A673 (cell line): Measurements from ENCODE around the gene CYS1. TPM values are rescaled to one million over a fixed set of nuclear protein-coding genes. Genes with fewer than 3 reads are reported as not detected.

ENCODE experiments used
- BruUV-seq: library from RNA; stranded (reverse); fragments of 400-500 nt; replicated peaks from 2 replicates; lab custom pipeline; 2021; lab: Mats Ljungman, UMichigan
- CTCF ChIA-PET: fragments of 300-600 bp; sonication (Branson Sonifier 250); formaldehyde crosslinking; loops from one replicate; lab custom pipeline; 2022; ENCODE audit warnings: antibody characterized with exemption; lab: Charles Lee
- POLR2A ChIA-PET: fragments of 300-600 bp; sonication (Branson Sonifier 250); formaldehyde crosslinking; loops from one replicate; lab custom pipeline; 2022; ENCODE audit warnings: antibody characterized with exemption; ENCODE audit not compliant: low non-redundant PET; lab: Charles Lee
- DNase-seq: peaks from one replicate; pipeline ENCODE4 v3.0.0-alpha.2; 2015; ENCODE audit warnings: low spot score
- H3K27ac ChIP-seq: fragments of 200-600 bp; sonication (generic); 2 replicates; pipeline ENCODE4 v1.5.1; 2016; ENCODE audit warnings: mixed run types, low read depth, mild to moderate bottlenecking, mixed read lengths, antibody characterized with exemption, low read length; ENCODE audit not compliant: poor library complexity, severe bottlenecking
- H3K27me3 ChIP-seq: fragments of 200-600 bp; sonication (generic); replicated peaks from 2 replicates; pipeline ENCODE4 v1.6.1; 2017; ENCODE audit warnings: mixed run types, low read depth, mild to moderate bottlenecking, mixed read lengths, antibody characterized with exemption, low read length; ENCODE audit not compliant: insufficient read depth, poor library complexity
- H3K36me3 ChIP-seq: fragments of 200-600 bp; sonication (generic); 2 replicates; pipeline ENCODE4 v1.6.1; 2016; ENCODE audit warnings: mixed run types, mild to moderate bottlenecking, mixed read lengths, antibody characterized with exemption, low read length; ENCODE audit not compliant: insufficient read depth, poor library complexity, severe bottlenecking
- H3K4me1 ChIP-seq: fragments of 200-600 bp; sonication (generic); 2 replicates; pipeline ENCODE4 v1.6.1; 2017; ENCODE audit warnings: mixed run types, mild to moderate bottlenecking, mixed read lengths, antibody characterized with exemption, low read length; ENCODE audit not compliant: insufficient read depth, poor library complexity, severe bottlenecking
- H3K4me3 ChIP-seq: fragments of 200-600 bp; sonication (generic); 2 replicates; pipeline ENCODE4 v1.5.1; 2016; ENCODE audit warnings: low read depth, mixed run types, mild to moderate bottlenecking, mixed read lengths, low read length; ENCODE audit not compliant: poor library complexity, severe bottlenecking
- H3K9me3 ChIP-seq: fragments of 200-600 bp; sonication (generic); 2 replicates; pipeline ENCODE4 v1.6.1; 2016; ENCODE audit warnings: mixed run types, low read depth, mild to moderate bottlenecking, mixed read lengths, antibody characterized with exemption, low read length; ENCODE audit not compliant: poor library complexity, severe bottlenecking
- CTCF ChIP-seq: fragments of 300-800, 200-600 bp; sonication (generic); conservative IDR thresholded peaks from 2 replicates; pipeline ENCODE4 v1.5.1; 2017; ENCODE audit warnings: low read depth, mild to moderate bottlenecking, antibody characterized with exemption, low read length, moderate library complexity, mixed read lengths
- EZH2 ChIP-seq: fragments of 200-600 bp; sonication (generic); IDR thresholded peaks from 2 replicates; pipeline ENCODE4 v1.6.1; 2017; ENCODE audit warnings: borderline replicate concordance, low read depth, mild to moderate bottlenecking, mixed read lengths, antibody characterized with exemption, low read length; ENCODE audit not compliant: poor library complexity, severe bottlenecking
- intact Hi-C: fragments of 100-400 bp; cut with micrococcal nuclease; formaldehyde crosslinking; loops from one replicate; pipeline ENCODE4 v1.10.0; 2022; ENCODE audit not compliant: unreplicated experiment
- total RNA-seq: library from RNA; stranded (reverse); gene quantifications from 2 replicates; pipeline ENCODE4 v1.2.3, GENCODE V29; 2021

The CYS1 gene
- total RNA-seq, 1 experiment from 2014 or later, result not detected

DNA sequence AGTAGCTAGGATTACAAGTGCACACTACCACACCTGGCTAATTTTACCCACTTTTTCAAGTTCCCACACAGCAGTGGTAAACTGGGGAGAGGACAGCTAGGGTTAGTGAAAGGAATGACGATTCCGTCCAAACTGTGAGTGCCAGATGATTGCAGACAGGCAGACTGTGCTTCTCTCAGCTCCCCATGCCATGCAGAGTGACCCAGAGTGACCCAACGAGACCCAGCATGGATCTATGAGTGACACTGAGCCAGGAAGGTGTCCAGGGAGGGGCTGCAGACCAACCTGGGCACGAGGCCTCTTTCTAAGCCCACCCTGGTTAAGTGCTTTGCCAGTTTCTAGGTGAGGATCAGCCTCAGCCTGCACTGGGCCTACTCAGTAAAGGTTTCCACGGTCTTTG, 44.6 kb downstream of the CYS1 start:
- Histone ChIP-seq H3K4me3 (no peak overlapping the region), H3K27me3 (no peaks in the 10 kb centered on the region), H3K36me3 (no peaks in the 10 kb centered on the region), H3K9me3 (no peaks in the 10 kb centered on the region), H3K27ac (no peak overlapping the region), H3K4me1 (no peaks in the 10 kb centered on the region)
- POLR2A ChIA-PET, result no interaction called here
- DNase-seq, result no peak
- CTCF ChIA-PET, result no interaction called here
- no peak for TF ChIP-seq CTCF
- TF ChIP-seq EZH2, result no peak
- intact Hi-C loops, result no loop called here
- no TSS peak for BruUV-seq

- ChIA-PET POLR2A (no interaction called here), CTCF (no interaction called here)
- no peaks in the 10 kb centered on the region for H3K27me3 ChIP-seq
- no peak overlapping the region for H3K27ac ChIP-seq
- TF ChIP-seq EZH2 (no peak), CTCF (no peak)
- H3K36me3 ChIP-seq, result no peaks in the 10 kb centered on the region
- no TSS peak for BruUV-seq
- H3K4me3 ChIP-seq, result no peak overlapping the region
- intact Hi-C loops, result no loop called here
- H3K4me1 ChIP-seq, result no peaks in the 10 kb centered on the region
- H3K9me3 ChIP-seq, result no peaks in the 10 kb centered on the region
- no peak for DNase-seq
Measured at GRCh38 chr2:10035053-10035422, 45.2 kb downstream of the CYS1 start.

GRCh38 chr2:10034333-10035052, 45.7 kb downstream of the CYS1 start:
- TF ChIP-seq EZH2 (no peak), CTCF (no peak)
- H3K27ac ChIP-seq, result no peak overlapping the region
- no peak overlapping the region for H3K4me3 ChIP-seq
- CTCF ChIA-PET, result no interaction called here
- H3K4me1 ChIP-seq, result peaks cover 4% of the 10 kb centered on the region
- no peaks in the 10 kb centered on the region for H3K9me3 ChIP-seq
- intact Hi-C loops, result no loop called here
- POLR2A ChIA-PET, result no interaction called here
- H3K36me3 ChIP-seq, result no peaks in the 10 kb centered on the region
- DNase-seq, result no peak
- BruUV-seq, result no TSS peak
- no peaks in the 10 kb centered on the region for H3K27me3 ChIP-seq
